ENCODE results near the gene MEIS2. TPM values are rescaled to one million over a fixed set of nuclear protein-coding genes. Genes with fewer than 3 reads are reported as not detected.

Gene MEIS2
- total RNA-seq, 1 experiment from 2014 or later, result 23.1 TPM

DNA sequence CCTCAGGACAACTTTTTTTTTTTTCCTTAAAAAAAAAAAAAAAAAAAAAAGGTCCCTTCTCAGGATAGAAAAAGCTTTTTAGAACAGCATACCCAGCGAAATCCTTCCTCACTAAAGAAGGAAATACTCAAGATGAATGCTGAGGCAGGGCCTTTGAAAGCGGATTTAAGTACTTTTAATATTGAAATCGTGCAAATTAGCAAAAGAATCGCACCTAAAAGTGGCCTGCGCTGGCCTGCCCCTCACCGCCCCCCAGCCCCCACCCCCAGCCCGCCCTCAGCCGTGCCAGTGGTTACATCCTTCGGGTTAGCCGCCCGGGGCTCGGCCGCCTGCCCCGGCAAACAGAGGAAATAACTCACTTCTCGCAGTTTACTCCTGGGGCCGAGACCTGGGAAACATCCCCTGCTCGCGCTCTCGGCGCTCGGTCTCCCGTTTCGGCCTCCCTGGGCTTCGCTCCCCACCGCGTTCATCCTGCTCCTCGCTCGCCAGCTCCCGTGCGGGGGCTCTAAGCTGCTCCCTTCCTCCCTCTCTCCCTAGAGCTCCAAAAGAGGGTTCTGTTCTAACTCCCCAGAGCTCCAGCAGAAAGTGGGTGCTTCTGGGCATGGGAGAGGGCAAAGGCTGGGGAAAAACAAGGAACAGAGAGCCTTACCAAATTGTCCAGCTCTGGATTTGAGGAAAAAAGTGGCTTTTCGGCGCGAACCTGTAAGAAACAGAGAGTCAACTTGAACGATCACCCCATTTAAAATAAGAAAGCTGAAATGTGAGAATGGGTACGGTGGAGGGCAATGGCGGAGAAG, 5.2 kb downstream of the MEIS2 start:
- no peaks in the 10 kb centered on the region for H3K27me3 Mint-ChIP-seq (ENCODE audit: unreplicated experiment)
- H3K27ac Mint-ChIP-seq (ENCODE audit: unreplicated experiment), result no peak overlapping the region
- peaks cover 61% of the 10 kb centered on the region for H3K36me3 Mint-ChIP-seq (ENCODE audit: insufficient read depth, unreplicated experiment)
- TF ChIP-seq, protein P1, sequence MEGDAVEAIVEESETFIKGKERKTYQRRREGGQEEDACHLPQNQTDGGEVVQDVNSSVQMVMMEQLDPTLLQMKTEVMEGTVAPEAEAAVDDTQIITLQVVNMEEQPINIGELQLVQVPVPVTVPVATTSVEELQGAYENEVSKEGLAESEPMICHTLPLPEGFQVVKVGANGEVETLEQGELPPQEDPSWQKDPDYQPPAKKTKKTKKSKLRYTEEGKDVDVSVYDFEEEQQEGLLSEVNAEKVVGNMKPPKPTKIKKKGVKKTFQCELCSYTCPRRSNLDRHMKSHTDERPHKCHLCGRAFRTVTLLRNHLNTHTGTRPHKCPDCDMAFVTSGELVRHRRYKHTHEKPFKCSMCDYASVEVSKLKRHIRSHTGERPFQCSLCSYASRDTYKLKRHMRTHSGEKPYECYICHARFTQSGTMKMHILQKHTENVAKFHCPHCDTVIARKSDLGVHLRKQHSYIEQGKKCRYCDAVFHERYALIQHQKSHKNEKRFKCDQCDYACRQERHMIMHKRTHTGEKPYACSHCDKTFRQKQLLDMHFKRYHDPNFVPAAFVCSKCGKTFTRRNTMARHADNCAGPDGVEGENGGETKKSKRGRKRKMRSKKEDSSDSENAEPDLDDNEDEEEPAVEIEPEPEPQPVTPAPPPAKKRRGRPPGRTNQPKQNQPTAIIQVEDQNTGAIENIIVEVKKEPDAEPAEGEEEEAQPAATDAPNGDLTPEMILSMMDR (IDR thresholded peaks at IDR 0.05; ENCODE audit: unreplicated experiment), result no peak
- no peaks in the 10 kb centered on the region for H3K9me3 Mint-ChIP-seq (ENCODE audit: low read depth, unreplicated experiment)
- peaks cover 9% of the 10 kb centered on the region for H3K4me1 Mint-ChIP-seq (ENCODE audit: low read depth, unreplicated experiment)
- CTCF ChIA-PET, result interaction anchor here (0.6 kb wide), 1 partner anchor 146 kb away, joined by 3 read pairs; no protein-coding TSS in a partner anchor
- intact Hi-C loops (cut with micrococcal nuclease; ENCODE audit: unreplicated experiment), result no loop called here
- no peak for DNase-seq
- H3K4me3 Mint-ChIP-seq (ENCODE audit: low read depth, unreplicated experiment), result no peak overlapping the region
- no TSS peak for BruUV-seq (replicated peaks)

DNA sequence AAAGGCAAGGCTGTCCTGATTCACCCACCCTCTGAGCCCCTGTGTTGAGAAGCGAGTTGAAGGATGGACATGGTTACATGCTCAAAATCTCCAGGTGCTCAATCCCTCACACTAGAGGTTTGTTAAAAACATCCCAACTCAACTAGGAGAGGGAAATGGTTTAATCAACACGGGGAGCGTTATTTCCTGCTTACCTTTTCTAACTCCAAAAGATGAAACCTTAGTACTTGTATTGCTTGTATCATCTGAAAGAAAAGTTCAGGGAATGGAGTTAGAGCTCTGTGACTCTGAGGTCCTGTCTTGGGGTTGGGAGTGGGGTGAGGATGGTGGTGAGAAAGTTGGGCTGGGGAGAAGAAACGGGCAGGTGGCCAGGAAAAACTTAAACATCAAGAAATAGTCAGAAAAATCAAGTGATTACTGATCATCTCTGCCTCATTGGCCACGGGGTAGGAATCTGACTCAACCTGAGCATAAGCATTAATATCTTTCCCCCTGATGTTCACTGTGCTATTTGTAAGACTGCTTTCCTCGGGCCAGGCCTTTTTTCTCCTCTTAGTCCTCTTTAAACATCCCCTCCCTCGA, 5.9 kb downstream of the MEIS2 start:
- no peak for DNase-seq
- intact Hi-C loops (cut with micrococcal nuclease; ENCODE audit: unreplicated experiment), result no loop called here
- peaks cover 54% of the 10 kb centered on the region for H3K36me3 Mint-ChIP-seq (ENCODE audit: insufficient read depth, unreplicated experiment)
- no peaks in the 10 kb centered on the region for H3K9me3 Mint-ChIP-seq (ENCODE audit: low read depth, unreplicated experiment)
- TF ChIP-seq, protein P1 (IDR thresholded peaks at IDR 0.05; ENCODE audit: unreplicated experiment), result no peak
- no peak overlapping the region for H3K4me3 Mint-ChIP-seq (ENCODE audit: low read depth, unreplicated experiment)
- no peaks in the 10 kb centered on the region for H3K27me3 Mint-ChIP-seq (ENCODE audit: unreplicated experiment)
- H3K27ac Mint-ChIP-seq (ENCODE audit: unreplicated experiment), result no peak overlapping the region
- BruUV-seq (replicated peaks), result no TSS peak
- CTCF ChIA-PET, result no interaction called here
- H3K4me1 Mint-ChIP-seq (ENCODE audit: low read depth, unreplicated experiment), result peaks cover 9% of the 10 kb centered on the region

DNA sequence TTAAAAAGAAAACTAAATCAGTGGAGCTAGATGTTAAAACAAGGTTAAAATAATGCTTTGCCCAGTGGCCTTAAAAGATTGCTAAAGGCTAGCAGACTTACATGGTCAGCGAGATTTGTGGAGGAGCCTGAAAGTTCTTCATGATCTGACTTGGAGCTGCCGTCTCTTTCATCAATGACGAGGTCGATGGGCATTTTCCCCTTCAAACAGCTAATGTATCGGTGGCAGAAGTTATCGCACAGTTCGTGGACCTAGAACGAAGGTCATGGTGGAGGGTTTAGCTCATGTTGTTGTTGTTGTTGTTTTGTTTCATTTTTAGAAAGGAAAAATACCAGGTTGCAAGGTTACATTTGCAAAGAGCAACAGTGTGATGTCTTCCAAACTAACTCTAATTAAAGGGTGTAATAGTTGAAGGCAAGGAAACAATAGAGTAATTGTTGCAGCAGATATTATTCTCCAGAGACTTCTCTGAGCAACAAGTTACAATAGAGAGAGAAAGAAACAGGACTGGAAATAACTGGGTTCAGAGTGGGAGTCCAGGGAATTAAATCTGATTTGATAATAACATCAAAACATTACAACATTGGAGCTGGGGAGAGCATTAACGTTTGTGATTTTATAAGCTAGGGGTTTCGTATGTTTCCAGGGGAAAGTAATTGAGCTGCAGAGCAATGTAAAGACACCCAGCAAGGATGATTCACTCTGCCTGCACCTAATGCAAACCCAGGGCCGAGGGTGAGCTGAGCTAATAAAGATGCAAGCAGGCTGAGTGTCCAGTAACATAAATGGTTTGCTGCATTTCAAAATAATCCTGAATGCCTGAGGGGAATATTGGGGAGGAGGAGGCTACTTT, 6.6 kb downstream of the MEIS2 start:
- H3K36me3 Mint-ChIP-seq (ENCODE audit: insufficient read depth, unreplicated experiment), result peaks cover 47% of the 10 kb centered on the region
- no peak for DNase-seq
- TF ChIP-seq, protein P1 (IDR thresholded peaks at IDR 0.05; ENCODE audit: unreplicated experiment), result no peak
- intact Hi-C loops (cut with micrococcal nuclease; ENCODE audit: unreplicated experiment), result no loop called here
- no peak overlapping the region for H3K4me3 Mint-ChIP-seq (ENCODE audit: low read depth, unreplicated experiment)
- H3K4me1 Mint-ChIP-seq (ENCODE audit: low read depth, unreplicated experiment), result peaks cover 9% of the 10 kb centered on the region
- H3K27me3 Mint-ChIP-seq (ENCODE audit: unreplicated experiment), result no peaks in the 10 kb centered on the region
- BruUV-seq (replicated peaks), result no TSS peak
- H3K27ac Mint-ChIP-seq (ENCODE audit: unreplicated experiment), result no peak overlapping the region
- CTCF ChIA-PET, result no interaction called here
- no peaks in the 10 kb centered on the region for H3K9me3 Mint-ChIP-seq (ENCODE audit: low read depth, unreplicated experiment)

DNA sequence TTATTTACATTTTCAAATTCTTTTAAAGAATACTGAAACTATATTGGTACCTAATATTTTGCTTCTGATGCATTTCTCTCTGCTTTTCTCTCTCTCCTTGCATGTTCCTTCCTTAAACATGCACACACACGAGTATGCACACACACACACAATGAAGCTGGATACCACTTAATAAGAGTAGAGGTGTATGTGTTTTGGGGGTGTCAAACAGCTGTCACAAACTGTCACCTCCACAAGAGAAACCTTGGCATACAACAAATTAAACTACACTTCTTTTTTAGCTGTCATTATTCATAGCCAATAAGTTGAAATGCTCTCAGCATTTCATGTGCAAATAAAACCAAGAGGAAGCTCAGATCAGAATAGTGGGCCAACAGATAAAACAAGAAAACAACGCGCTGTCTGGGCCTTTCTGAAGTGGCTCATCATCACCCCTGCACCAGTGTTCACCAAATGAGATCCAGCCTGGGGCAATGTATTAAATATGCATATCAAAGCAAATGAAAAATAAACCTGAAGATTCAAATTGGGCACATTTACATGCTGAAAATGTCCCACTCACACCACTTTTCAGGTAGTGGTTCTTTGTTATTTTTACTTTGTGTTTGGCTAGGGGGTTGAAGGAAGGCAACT, 9.7 kb downstream of the MEIS2 start:
- TF ChIP-seq, protein P1 (IDR thresholded peaks at IDR 0.05; ENCODE audit: unreplicated experiment), result no peak
- intact Hi-C loops (cut with micrococcal nuclease; ENCODE audit: unreplicated experiment), result no loop called here
- H3K9me3 Mint-ChIP-seq (ENCODE audit: low read depth, unreplicated experiment), result no peaks in the 10 kb centered on the region
- peaks cover 17% of the 10 kb centered on the region for H3K4me1 Mint-ChIP-seq (ENCODE audit: low read depth, unreplicated experiment)
- no peak for DNase-seq
- no peaks in the 10 kb centered on the region for H3K27me3 Mint-ChIP-seq (ENCODE audit: unreplicated experiment)
- no TSS peak for BruUV-seq (replicated peaks)
- H3K36me3 Mint-ChIP-seq (ENCODE audit: insufficient read depth, unreplicated experiment), result peaks cover 29% of the 10 kb centered on the region
- no peak overlapping the region for H3K4me3 Mint-ChIP-seq (ENCODE audit: low read depth, unreplicated experiment)
- no peak overlapping the region for H3K27ac Mint-ChIP-seq (ENCODE audit: unreplicated experiment)
- CTCF ChIA-PET, result no interaction called here

Data from Calu3 (cell line).